Activated T-helper 1 cell treated with anti-CD3 and anti-CD28 coated beads, Interleukin-2, amount 50 U/mL, for 16 hours (primary cell): ENCODE data around the gene POM121L12.

Source experiments
- DNase-seq, 2 donors: peaks; one replicate each; pipeline ENCODE4 v3.0.0-alpha.2; 2020; ENCODE audit warnings: low read depth in 1 of 2, low spot score in 1 of 2

The POM121L12 gene

DNA sequence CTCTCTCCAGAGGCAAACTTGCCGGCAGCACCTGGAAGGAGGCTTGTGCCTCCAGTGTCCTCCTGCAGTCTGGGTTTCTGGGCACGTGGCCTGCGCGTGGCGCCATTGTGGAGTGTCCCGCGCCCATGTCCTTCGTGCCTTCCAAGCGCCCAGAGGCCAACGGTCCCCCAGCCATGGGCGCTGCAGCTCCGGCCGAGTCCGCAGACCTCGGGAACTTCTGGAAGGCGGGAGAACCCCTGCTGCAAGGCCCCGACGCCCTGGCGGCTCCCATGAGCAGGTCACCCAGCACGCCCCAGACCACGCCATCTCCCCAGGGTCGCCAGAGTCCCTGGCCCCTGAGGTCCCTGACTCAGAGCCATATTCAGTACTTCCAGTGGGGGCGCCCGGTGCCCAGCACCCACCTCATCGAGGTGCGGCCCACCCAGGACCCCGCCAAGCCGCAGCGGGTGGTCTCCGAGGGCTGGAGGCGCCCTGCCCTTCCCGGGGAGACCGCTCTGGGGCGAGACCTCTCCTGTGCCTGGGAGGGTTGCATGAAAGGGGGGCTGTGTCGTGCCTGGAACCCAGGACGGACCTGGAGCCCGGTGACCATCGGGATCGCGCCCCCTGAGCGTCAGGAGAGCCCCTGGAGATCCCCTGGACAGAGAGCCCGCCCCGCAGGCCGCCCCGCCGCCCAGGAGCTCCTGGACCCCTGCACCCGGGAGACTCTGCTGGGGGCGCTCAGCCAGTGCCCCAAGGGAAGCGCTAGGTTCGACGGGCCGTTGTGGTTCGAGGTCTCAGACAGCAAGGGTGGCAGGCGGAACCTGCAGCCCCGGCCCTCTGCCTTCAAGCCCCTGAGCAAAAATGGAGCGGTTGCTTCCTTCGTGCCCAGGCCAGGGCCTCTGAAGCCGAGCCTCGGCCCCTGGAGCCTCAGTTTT is at the start of gene POM121L12:
TSS of gene POM121L12 (plus strand) at position 135 of the 914 bp plus-strand sequence. CDS start at position 174, 39 bp downstream.
- no peak for DNase-seq

- no peak for DNase-seq
Measured at GRCh38 chr7:52992001-52992400, 43.4 kb upstream of the POM121L12 start.

- no peak for DNase-seq
Measured at GRCh38 chr7:52992479-52993162, 42.8 kb upstream of the POM121L12 start.

DNA sequence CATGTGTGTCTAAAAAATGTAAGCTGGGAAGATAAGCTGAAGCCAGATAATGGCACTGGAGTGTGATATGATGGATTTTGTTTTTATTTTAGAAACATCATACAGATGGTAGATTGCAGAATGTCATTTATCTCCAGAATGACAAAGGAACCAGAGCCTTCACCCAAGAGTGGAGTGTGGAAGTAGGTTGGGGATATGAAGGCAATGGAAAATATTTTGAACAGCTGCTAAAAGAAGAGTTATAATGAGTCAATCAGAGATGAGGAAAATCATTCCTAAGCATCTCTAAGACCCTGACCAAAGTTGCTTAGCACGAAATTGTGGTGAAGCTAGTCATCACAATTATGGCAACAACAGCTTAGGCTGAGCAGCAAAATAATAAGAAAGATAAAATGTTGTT is 39.8 kb upstream of the POM121L12 start:
- DNase-seq, result no peak

GRCh38 chr7:53001221-53001620 is 34.2 kb upstream of the POM121L12 start:
- DNase-seq, result no peak

DNA sequence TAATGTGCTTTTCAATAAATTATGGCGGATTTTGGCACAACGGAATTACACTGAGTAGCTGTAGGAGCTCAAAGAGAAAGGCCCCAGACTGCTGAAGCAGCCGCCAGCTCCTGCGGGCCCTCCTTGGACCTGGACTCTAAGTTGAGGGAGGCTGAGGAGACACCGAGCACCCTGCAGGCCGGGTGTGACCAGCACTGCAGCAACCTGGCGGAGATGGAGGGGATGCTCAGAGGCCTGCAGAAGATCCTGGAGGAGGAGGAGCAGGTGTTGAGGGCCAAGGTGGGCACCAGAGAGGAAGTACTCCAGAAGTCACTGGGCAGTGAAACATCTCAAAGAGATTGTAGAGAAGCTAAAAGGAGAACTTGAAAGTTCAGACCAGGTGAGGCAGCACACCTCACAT is 33.0 kb upstream of the POM121L12 start:
- DNase-seq, result no peak

DNA sequence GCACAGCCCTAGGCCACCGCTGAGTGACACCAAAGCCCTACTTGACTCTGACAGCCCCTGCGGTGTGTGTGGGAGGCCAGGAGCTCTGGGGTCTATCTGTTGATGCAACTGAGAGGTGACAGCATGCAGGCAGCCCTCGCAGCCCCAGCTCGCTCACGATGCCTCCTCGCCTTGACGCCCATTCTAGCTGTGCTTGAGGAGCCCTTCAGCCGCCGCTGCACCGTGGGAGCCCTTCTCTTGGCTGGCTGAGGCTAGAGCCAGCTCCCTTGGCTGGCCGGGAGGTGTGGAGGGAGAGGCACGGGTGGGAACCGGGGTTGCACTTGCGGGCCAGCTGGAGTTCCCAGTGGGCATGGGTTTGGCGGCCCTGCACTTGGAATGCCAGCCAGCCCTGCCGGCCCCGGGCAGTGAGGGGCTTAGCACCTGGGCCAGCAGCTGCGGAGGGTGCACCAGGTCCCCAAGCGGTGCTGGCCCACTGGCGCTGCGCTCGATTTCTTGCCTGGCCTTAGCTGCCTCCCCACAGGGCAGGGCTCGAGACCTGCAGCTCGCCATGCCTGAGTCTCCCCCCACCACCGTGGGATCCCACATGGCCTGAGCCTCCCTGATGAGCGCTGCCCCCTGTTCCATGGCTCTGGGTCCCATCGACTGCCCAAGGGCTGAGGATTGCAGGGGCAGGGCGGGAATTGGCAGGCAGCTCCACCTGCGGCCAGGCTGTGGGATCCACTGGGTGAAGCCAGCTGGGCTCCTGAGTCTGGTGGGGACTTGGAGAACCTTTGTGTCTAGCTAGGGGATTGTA is 31.6 kb upstream of the POM121L12 start:
- DNase-seq, result no peak

DNA sequence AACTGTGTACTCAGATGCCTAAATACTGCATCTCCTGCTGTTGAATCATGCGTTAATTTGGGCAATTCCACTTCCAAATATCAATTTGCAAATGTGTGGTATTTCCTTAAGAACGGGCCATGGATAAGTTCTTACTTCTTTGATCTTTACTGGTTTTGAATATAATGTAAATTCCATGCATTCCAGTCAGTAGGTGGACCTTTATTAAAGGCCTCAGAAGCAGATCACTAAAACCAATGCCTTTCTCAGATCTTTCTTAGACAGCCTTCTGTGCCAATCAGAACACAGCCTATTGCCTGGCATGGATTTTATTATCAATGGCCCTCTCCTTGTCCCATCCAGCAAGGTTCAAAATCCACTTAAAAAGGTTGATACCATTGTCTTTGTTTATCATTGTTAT is 21.5 kb upstream of the POM121L12 start:
- no peak for DNase-seq

DNA sequence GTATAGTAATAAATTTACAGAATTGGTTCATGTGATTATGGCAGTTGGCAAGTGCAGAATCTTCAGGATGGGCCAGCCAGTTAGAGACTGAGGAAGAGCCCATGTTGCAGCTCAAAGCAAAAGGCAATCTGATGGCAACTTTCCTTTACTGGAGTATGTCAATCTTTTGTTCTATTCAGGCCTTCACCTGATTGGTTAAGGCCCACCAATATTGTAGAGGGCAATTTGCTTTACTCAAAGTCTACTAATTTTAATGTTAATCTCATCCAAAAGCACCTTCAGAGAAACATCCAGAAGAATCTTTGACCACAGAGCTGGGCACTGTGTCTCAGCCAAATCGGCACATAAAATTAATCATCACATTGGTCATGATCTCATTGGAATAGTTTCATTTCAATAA is 20.0 kb upstream of the POM121L12 start:
- DNase-seq, result no peak

GRCh38 chr7:53022893-53023292 is 12.5 kb upstream of the POM121L12 start:
- DNase-seq, result no peak

- DNase-seq, result no peak
Measured at GRCh38 chr7:53048638-53049037, 13.2 kb downstream of the POM121L12 start.

DNA sequence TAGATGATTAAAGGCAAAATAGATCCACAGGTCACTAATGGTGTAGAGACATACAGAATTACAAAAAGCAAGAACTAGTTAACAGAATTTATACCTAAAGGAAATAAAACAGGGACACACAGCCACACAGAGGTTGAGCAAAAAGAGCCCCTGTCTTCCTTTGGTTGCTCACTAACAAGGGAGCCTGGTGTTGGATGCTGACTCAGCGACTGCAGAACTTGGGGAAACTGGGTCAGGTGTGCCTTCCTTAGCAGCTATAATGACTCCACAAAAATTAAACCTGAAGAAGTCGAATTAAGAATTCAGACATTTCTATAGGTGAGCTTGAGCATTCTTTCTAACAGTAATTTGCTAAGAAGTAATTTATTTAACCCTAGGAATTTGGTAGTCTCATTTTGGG is 15.0 kb downstream of the POM121L12 start:
- DNase-seq, result no peak

- no peak for DNase-seq
Measured at GRCh38 chr7:53059591-53059990, 24.2 kb downstream of the POM121L12 start.

DNA sequence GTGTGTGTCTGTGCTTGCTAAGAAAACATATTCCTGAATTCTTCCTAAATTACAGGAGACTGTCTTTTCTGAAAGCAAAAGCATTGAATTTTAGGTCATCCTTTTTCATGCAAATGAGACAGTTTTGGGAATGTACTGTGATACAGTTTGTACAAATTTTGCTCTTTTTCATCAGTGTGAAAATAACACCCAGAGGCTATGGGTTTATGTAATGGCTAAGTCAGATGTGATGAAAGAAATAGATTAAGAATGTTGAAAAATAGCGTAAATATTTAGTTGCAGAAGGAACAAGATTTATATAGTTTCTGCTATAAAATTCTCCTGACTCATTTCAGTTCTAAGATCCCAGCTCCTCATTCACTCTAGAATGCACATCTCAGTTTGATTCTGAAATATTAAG is 24.6 kb downstream of the POM121L12 start:
- DNase-seq, result no peak

GRCh38 chr7:53062796-53063195 is 27.4 kb downstream of the POM121L12 start:
- DNase-seq, result no peak

DNA sequence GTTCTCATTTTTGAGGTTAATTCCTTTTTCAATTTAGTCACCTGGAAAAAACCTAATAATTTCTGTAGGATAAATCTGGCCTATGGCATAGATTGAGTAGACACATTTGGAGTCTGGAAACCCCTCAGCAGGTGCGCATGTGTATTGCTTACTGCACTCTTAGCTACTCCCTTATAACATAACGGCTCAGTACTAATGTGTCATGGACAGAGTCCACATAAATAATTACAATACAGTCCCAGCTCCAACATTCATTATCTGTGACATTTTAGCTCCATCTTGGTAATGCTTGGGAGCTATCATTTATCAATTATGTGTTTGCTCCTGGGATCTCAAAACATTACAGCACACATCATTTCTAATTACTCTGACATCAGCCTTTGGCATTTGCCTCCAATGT is 33.2 kb downstream of the POM121L12 start:
- DNase-seq, result no peak

- DNase-seq, result no peak
Measured at GRCh38 chr7:53070883-53071282, 35.5 kb downstream of the POM121L12 start.
